HG03521 (cell line): ENCODE results near the gene WNT8A.

Experiments used
- ATAC-seq: cut with Tn5 transposase; IDR thresholded peaks from one replicate; pipeline ENCODE4 v1.9.1; 2021; ENCODE audit warnings: mild to moderate bottlenecking, moderate library complexity; ENCODE audit not compliant: unreplicated experiment

The WNT8A gene

GRCh38 chr5:138139781-138140090, 55.9 kb downstream of the WNT8A start:
- ATAC-seq = no peak

DNA sequence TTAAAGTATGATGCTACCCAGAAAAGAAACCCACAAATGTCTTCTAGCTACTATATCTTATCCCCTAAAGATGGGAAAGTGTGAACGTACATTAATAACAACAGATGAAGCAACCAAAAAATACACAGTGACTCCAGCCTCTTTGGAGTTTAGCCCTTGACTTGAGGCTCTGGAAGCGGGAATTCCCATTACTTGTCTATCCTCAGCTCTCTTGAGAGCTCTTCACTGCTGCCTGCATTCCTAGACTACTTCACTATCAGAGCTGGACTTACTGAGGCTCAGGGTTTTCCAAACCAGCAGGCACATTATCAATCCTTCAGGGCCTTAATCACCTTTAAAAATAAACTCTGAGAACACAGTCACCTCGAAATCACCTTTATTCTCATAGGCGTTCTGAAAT, 56.4 kb downstream of the WNT8A start:
- ATAC-seq = no peak
